H54 (cell line): ENCODE measurements around the gene CDC42SE2.
"Not testable (repeated sequence)": the region's sequence is repeated elsewhere in the genome, so short reads cannot be mapped to it uniquely, and the experiment has no call there.

ENCODE experiments used
- DNase-seq: peaks from one replicate; pipeline ENCODE4 v3.0.0; 2011; ENCODE audit warnings: low spot score, mixed read lengths; ENCODE audit not compliant: insufficient read length
- FAIRE-seq: peaks from 3 replicates; lab custom pipeline; 2011; peaks lifted over from hg19 to GRCh38; lab: Jason Lieb, UNC
- POLR2A ChIP-seq: IDR thresholded peaks from 2 replicates; pipeline ENCODE4 v1.6.1; 2011; ENCODE audit warnings: low read depth, mild to moderate bottlenecking, low read length

The CDC42SE2 gene

DNA sequence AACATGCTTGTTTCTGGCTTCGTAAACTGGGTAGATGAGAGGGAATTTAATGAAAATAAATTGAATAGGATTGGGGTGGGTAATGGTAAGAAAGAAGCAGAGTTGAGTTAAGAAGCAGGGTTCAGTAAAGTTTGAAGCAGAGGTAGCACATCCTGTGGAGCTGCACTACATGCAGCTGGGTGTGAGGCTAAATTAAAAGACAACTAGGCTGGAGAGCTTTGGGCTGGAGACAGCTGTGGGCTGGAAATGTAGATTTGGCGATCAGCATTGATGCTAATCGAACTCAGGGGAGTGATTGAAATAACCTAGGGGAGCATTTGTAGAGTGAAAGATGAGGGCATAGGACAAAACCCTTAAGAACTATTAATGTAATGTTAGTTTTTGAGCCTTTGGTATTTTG lies 35.6 kb downstream of the CDC42SE2 start:
- no peak for TF ChIP-seq POLR2A
- FAIRE-seq (no peak), DNase-seq (no peak)

DNA sequence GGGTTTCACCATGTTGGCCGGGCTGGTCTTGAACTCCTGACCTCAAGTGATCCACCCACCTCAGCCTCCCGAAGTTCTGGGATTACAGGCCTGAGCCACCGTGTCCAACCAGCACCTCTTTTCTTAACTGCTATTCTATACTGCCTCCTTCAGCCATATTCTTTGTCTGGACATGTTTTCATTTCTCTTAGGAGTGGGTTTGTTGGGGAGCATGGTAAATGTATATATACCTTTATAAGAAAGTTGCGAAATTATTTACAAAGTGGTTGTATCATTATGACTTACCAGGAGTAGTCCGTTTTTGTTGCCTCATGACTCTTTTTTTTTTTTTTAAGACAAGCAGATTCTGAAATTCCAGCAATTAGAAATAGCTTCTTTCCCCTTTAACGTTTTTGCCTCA lies 38.7 kb downstream of the CDC42SE2 start:
- DNase-seq (no peak), FAIRE-seq (no peak)
- TF ChIP-seq POLR2A = no peak

DNA sequence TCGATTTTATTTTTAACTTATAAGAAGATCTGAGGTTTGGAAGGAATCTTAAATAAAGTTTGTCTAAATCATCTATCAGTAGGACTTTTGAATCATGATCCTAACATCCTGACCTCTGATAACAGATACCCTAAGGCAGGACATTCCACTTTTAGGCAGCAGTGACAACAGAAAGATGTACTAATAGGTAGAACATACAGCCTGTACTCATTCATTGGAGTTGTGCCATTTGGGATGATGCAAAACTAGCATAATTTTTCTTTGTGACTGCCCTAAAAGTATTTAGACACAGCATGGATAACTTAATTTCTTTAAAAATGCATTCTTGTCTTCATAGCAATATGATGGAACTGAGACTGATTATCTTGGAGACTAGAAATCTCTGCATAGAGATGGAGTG lies 39.7 kb downstream of the CDC42SE2 start:
- FAIRE-seq (peak; percentile 45), DNase-seq (no peak)
- TF ChIP-seq POLR2A = no peak

DNA sequence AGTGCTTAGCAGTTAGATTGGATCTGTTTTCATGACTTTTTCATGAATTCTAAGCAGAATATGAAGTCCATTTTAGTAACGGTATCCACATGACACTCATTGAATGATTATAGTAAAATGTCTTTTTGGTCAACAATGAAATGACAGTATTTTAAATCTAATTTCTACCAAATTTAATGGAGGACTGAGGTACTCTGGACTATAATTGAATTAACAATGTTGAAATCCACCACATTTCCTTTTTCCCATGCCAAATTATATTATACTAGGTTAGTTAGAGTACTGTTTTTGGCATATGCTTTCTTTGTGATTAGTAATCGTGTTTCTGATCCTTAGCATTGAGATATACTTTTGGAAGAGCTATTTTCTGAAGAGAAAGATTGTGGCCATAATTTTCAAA lies 40.6 kb downstream of the CDC42SE2 start:
- no peak for FAIRE-seq
- DNase-seq = no peak
- TF ChIP-seq POLR2A = no peak

DNA sequence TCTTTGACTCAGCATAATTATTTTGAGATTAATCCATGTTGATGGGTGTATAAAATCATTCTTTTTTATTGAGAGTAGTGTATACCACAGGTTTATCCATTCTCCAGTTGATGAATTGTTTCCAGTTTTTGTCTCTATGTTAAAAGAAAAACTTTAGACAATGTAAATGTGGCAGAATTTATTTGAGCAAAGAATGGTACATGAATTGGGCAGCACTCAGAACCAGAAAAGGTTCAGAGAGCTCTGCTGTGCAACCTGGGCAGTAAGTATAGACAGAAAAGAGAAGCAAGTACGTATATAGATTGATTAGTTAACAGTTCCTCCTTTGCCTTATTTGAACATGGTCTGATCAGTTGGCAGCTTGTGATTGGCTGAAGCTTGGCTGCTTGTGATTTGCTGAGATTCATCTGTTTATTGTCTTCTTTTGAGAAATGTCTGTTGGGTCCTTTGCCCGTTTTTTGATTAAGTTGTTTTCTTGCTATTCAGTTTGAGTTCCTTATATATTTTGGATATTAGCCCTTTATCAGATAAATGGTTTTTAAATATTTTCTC lies 41.4 kb downstream of the CDC42SE2 start:
- no peak for DNase-seq
- no peak for TF ChIP-seq POLR2A
- FAIRE-seq = peak; percentile 23

DNA sequence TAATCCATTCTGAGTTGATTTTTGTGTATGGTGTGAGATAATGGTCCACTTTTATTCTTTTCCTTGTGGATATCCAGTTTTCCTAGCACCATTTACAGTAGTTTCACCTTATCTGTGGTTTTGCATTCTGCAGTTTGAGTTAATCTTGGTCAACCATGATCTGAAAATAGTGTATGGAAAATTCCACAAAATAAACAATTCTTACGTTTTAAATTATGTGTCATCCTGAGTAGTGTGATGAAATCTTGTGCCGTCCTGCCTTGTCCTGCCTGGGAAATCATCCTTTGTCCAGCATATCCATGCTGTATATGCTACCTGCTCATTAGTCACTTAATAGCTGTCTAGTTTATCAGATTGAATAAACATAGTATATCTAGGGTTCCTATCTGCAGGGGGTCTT lies 42.1 kb downstream of the CDC42SE2 start:
- TF ChIP-seq POLR2A = no peak
- FAIRE-seq = peak; percentile 52
- no peak for DNase-seq

DNA sequence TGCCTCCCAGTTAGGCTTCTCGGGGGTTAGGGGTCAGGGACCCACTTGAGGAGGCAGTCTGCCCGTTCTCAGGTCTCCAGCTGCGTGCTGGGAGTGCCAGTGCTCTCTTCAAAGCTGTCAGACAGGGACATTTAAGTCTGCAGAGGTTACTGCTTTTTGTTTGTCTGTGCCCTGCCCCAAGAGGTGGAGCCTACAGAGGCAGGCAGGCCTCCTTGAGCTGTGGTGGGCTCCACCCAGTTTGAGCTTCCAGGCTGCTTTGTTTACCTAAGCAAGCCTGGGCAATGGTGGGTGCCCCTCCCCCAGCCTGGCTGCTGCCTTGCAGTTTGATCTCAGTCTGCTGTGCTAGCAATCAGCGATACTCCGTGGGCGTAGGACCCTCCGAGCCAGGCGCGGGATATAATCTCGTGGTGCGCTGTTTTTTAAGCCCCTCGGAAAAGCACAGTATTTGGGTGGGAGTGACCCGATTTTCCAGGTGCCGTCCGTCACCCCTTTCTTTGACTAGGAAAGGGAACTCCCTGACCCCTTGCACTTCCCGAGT lies 48.5 kb downstream of the CDC42SE2 start:
- not testable (repeated sequence) for DNase-seq, FAIRE-seq

DNA sequence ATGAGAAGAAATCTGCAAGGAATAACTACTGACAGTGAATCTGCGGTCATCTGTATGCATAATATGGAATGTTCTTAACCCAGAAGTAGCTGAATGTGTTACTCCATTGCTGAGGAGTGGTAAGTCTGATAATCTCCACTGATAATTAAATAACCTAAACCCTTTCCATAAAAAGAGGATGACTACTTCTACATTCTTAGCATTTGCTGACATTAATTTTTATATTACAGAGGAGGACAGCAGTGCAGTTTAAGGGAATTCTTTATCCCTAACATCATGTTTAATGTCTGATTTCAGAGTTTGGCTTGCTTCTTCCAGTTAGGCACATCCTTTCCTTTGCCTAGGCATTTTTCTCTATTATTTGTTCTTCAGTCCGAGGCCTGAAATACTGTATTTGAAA lies 52.2 kb downstream of the CDC42SE2 start:
- no peak for TF ChIP-seq POLR2A
- FAIRE-seq (no peak), DNase-seq (no peak)

DNA sequence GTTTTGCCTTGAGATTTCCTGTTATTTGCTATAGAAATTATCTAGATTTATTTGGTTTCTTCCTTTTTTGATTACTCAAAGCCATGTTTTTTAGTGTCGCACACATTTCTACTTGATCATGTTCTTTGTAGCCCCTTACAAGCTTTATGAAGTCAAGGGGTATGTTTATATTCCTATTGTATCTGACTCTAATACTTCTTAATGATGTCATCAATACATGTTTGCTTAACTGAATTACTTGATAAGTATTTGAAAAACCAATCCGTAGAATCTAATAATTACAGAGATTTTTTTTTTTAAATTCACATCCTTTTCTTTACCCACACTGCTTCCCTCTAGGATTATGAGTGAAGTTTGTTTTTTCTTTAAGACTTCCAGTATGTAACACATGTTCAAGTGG lies 53.0 kb downstream of the CDC42SE2 start:
- no peak for FAIRE-seq
- TF ChIP-seq POLR2A = no peak
- DNase-seq = no peak

DNA sequence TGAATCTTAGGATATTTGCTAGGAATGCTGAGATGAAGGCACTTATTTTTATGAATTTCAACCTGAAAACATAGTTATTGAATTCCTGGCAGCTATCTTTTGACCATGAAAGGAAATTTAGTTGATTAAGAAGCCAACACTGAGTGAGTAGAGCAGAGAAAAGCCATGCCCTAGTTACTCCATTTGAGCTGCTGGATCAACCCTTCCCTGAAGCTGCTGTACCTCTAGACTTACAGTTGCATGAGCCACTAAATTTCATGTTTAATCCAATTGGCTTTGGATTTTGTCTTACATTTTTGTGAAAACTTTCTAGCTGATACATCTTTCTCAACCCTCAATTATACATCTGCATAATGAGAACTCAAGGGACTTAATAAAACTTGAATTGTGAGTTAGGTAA lies 54.6 kb downstream of the CDC42SE2 start:
- FAIRE-seq (no peak), DNase-seq (no peak)
- TF ChIP-seq POLR2A = no peak

DNA sequence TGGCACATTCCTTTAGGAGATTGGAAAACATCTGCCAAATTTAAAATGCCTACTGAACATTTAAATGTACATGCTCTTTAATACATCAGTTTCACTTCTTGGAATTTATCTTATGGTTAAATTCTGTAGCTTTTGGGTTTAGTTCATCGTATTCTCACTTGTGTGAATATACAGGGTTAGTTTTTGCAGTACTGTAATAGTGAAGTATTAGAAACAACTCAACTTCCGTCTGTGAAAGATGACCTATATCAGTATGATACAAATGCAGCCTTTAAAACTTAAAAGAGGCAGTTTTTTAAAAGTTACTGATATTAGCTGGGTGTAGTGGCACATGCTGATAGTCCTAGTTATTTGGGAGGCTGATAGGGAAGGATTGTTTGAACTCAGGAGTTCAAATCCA lies 57.2 kb downstream of the CDC42SE2 start:
- DNase-seq (no peak), FAIRE-seq (no peak)
- TF ChIP-seq POLR2A = no peak

DNA sequence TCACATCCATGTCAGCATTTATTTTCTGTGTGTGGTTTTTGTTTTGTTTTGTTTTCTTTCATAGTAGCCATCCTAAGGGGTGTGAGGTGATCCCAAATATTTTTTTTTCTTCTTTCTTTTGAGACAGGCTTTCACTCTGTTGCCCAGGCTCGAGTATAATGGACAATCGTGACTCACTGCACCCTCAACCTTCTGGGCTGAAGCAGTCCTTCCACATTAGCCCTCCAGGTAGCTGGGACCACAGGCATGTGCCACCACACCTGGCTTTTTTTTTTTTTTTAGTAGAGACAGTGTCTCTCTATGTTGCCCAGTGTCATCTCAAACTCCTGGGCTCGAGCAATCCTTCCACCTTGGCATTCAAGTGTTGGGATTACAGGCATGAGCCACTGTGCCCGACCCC lies 59.1 kb downstream of the CDC42SE2 start:
- TF ChIP-seq POLR2A = no peak
- FAIRE-seq (no peak), DNase-seq (no peak)

DNA sequence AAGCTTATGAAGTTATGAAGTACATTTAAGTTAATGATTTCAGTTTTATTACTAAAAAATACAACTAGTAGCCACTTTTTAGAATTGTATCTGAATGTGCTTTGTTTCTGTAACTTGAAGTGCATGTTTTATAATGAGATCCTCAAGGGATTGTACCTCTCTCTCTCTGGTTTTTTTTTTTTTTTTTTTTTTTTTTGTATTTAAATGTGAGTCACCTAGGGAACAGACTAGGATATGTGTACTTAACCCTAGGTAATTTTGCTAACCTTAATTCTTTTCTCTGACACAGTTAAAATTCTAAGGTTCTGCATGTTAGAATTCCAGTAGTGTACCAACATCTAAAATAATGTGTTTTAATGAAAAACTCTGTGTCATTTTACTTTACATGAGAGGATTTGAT lies 59.5 kb downstream of the CDC42SE2 start:
- no peak for FAIRE-seq
- DNase-seq = no peak
- TF ChIP-seq POLR2A = no peak

DNA sequence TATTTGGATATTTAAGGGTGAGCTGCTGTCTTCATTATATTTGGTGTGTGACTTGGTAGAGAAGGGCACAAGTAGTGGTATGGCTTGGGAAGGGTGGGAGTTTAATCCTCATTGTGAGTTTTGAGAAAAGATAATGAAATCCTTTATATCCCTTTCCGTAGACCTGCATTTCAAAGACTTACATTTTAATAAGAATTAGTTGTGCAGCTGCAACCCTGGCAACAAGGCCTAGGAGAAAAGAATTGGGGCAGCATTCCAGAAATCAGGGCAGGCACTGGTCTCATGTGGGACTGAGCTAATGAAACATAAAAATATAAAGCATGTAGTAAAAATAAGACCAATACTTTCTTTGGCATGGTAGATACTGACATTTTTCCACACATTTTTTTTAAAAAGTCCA lies 60.5 kb downstream of the CDC42SE2 start:
- TF ChIP-seq POLR2A = no peak
- no peak for DNase-seq
- no peak for FAIRE-seq

DNA sequence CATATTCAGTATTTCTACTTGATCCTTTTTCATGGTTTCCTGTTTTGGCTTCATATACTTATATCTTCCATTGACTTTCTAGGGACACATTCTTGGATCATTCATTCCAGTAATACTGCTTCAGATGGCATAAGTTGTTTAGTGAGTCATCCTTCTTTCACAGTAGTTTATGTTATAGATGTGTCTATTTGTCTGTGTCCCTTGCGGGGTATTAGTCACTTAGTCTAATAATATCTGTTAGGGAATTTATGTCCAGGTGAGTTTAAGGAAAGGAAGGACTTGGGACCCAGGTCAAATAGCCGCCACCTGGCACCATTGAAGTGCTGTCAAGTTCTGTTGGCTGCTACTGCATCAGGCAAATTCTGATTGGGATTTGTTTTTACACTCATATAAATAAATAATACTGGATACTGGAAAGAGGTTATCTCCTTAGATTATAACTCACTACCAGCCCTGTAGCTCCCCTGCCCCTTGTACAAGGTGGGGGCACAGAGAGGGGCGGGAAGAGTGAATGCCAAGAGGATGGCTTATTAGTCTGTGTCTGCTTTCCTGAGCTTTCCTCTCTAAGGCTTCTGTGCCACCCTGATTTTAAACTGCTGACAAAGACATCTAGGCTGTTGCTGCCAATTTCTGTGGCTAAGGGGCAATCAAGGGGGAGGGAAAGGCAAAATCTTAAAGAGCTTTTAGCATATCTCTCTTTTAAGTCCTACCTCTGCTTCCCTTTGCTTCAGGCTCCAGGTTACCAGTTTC lies 64.9 kb downstream of the CDC42SE2 start:
- DNase-seq (peak; percentile 26), FAIRE-seq (peak; percentile 91)
- TF ChIP-seq POLR2A = no peak
